Measurements from ENCODE around the gene NTN5.

DNA sequence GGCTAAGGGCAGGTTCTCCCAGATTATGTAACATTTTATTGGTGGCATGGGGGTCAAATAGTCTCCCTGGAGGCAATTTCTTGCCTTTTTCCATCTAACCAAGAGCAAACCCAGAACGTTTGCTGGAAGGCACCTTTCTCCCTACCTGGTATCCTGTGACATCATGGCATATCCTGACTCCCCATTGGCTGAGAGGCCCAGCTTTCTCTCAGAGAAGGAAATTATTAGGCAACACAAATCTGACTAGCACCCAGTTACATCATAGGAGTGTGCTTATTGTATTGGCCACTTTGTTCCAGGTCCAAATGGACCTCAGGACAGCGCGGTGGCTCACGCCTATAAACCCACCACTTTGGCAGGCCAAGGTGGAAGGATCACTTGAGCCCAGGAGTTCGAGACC, 13.0 kb downstream of the NTN5 start:
- TF ChIP-seq, protein P1, sequence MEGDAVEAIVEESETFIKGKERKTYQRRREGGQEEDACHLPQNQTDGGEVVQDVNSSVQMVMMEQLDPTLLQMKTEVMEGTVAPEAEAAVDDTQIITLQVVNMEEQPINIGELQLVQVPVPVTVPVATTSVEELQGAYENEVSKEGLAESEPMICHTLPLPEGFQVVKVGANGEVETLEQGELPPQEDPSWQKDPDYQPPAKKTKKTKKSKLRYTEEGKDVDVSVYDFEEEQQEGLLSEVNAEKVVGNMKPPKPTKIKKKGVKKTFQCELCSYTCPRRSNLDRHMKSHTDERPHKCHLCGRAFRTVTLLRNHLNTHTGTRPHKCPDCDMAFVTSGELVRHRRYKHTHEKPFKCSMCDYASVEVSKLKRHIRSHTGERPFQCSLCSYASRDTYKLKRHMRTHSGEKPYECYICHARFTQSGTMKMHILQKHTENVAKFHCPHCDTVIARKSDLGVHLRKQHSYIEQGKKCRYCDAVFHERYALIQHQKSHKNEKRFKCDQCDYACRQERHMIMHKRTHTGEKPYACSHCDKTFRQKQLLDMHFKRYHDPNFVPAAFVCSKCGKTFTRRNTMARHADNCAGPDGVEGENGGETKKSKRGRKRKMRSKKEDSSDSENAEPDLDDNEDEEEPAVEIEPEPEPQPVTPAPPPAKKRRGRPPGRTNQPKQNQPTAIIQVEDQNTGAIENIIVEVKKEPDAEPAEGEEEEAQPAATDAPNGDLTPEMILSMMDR (IDR thresholded peaks at IDR 0.05): no peak
- TF ChIP-seq POLR2AphosphoS5 (IDR thresholded peaks at IDR 0.05; ENCODE audit: insufficient read depth in 1 of 2, low read depth in 1 of 2) (no peak), POLR2A (IDR thresholded peaks at IDR 0.05) (no peak)

All from vagina (tissue), 2 donors.